H4 (cell line): Measurements from ENCODE around the gene ACADVL. TPM values are rescaled to one million over a fixed set of nuclear protein-coding genes. Genes with fewer than 3 reads are reported as not detected.

Experiments used
- DNase-seq: peaks from one replicate; pipeline ENCODE4 v3.0.0-alpha.2; 2015; ENCODE audit warnings: low spot score
- total RNA-seq: library from RNA; depleted of rRNA; stranded (reverse); fragments of >200 nt; shearing (Covaris generic); gene quantifications from 2 replicates; pipeline ENCODE4 v1.2.3, GENCODE V29; 2014

Gene ACADVL
- total RNA-seq, 1 experiment from 2014 or later = 118 TPM

DNA sequence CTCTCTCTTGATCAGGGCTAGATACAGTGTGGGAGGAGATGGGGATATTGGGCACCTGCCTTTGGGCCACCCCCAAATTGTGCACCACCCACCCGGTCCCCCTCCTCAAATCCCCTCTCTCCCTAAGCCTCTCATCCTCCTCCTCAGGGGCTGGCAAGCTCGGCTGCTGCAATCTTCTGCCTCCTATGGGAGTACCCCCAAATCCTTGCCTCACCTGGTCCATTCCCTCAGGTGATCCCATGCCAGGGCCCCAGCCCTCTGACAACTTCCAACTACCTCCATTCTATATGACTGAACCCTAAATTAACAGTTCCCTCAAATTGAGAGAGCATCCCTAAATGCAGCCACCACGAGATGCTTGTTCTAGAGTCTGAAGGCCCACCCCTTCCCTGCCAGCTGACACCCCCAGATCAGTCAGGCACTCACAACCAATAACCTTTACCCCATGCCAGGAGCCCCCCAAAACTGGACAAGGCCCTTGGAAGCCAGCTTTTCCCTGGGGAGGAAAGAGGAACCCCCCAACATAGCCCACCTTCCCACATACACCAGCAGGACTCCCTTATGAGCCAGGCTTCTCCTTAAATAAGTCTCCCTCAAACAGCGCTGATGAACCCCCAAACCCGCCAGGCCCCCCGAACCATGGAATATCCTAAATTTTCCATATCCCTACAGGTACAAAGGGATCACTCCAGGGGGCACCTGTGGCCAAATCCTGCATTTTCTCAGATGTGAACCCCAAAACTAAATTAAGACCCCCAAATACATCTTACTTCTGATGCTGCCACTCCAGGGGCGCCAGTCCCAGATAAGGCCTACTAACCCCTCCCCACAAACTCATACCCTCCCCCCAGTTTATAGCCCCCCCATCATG is 3.3 kb upstream of the ACADVL start:
- no peak for DNase-seq

DNA sequence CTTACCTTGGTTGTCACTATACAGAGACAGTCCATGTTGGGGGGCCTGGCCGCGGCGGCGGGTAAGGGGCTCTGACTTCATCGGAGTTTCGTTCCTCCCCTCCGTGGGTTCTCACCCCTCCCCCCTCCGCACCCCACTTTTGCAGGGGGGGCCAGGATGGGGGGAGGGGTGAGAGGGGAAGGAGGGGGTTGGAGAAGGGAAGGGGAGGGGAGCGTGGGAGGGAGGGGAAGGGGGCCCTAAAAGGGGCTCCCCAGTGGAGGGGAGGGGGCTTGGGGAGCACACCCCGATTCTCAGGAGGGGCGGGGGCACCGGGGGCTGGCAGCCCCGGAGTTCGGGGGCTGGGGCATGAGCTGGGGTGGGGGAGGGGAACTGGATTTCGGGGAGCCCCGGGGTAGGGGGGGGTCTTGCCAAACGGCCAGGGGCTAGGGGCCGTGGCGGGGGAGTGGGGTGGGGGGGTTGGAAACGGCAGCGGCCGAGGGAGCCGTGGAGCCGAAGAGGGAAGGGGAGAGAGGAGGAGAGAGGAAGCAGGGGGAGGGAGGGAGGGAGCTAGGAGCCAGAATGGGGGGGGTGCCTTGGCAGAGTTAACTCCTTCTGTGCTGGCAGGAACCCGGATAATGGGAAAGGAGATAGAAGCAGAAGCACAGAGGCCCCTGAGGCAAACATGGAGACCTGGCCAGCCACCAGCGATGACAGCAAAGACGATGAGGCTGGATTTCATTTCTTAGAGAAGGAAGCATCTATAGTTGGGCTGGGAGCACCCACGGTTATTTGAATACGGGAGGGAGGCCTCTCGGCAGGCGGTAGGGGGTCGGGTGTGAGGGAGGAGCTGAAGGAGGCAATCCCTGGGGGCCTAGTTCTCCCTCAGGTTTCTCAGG is 2.4 kb upstream of the ACADVL start:
- DNase-seq = no peak

DNA sequence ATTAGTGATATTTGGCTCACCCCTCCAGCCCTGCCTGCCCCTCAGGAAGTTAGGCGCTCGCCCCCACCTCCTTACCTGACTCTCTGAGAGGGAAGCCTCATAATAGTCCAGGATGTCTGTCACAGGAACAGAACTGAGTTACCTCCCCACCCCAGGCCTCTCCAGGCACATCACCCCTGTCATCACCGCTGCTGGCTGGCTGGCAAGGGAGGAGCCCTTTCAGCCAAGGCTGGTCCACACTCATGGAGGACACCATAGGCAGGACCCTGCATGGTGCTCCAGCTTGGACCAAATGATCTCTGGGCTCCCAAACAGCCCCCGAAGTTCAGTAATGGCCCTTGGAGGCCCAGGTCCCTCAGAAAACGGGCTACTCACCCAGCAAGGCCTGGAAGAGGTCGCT is 1.6 kb upstream of the ACADVL start:
- DNase-seq = no peak

DNA sequence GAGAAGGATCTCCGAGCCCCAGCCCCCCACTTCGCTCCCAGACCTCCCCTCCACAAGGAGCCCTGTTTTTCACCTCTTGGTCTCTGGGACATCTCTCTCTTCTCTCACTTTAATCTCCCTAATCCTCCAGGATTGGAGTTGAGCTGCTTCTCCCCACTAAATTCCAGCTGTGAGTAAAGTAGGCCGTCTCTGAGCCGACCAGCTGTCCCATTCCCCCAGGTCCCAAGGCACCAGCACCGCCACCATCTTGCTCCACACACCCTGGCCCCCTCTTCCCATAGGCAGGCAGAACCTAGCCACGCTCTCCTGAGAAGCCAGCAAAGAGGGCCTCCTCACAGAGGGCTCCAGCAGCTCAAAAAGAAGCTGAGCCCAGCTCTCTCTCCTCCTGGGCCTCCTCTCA is 980 bp upstream of the ACADVL start:
- no peak for DNase-seq

DNA sequence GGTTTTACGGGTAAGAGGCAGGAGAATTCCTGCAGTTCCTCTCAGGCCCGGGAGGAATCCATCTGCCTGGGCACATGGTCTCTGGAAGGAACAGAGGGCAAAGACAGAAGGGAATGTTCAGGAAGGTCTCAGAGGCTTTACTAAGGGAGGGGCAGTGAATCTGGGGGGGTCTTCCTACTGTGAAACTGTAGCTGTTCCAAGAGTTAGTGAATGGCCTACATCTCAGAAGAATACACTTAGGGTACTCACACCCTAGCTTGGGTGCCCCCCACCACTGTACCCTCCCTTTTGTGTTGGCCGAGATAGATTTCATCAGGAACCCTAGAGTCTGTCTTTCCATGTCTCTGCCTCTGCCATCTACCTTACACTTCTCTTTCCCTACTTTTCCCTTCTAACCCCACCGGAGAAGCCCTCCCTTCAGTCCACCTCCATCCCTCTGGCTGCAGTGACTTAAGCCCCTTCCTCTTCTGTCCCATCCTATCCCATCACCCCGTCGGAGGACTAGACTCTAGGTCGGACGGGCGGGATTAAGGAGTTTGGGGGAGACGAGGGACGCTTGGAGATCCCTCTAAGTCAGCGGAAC is 418 bp upstream of the ACADVL start:
- no peak for DNase-seq

GRCh38 chr17:7220593-7221277 is 997 bp downstream of the ACADVL start:
- DNase-seq = peak; percentile 63

GRCh38 chr17:7221278-7222092 is 1.7 kb downstream of the ACADVL start:
- DNase-seq = no peak

- DNase-seq = no peak
Measured at GRCh38 chr17:7222093-7222971, 2.6 kb downstream of the ACADVL start.

GRCh38 chr17:7222972-7223292 is 3.2 kb downstream of the ACADVL start:
- no peak for DNase-seq

- DNase-seq = no peak
Measured at GRCh38 chr17:7223375-7223774, 3.6 kb downstream of the ACADVL start.

GRCh38 chr17:7224110-7224509 is 4.4 kb downstream of the ACADVL start:
- DNase-seq = no peak

GRCh38 chr17:7224661-7225111 is 4.9 kb downstream of the ACADVL start:
- no peak for DNase-seq

DNA sequence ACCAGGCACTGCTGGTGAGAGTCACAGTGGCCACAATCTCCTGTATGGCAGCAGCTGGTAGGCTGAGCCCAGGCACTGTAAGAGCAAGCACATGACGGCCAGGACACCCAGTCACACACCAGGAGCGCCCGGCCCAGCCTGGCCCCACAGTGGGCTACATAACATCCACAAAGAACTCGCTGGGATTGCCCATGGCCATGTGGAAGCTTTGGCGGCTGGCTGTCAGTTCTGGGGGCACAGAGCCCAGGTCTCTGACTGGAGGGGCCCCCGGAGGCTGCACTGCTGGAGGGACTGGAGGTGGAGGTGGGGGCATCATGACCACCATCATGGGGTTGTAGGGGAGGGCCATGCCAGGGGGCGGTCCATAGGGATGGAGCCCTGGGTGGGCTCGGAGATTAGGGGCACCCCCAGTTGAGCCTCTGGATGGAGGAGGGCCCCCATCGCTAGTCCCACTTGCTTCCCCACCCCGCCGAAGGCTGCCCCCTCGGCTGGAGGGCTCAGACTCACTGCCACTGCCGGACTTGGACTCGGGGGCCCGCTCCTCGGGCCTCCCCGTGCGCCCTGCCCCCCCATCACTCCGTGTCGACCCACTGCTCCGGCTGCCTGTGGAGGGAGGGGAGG is 6.1 kb downstream of the ACADVL start:
- DNase-seq = no peak

GRCh38 chr17:7226721-7227710 is 7.3 kb downstream of the ACADVL start:
- no peak for DNase-seq

- no peak for DNase-seq
Measured at GRCh38 chr17:7228920-7229319, 9.2 kb downstream of the ACADVL start.

DNA sequence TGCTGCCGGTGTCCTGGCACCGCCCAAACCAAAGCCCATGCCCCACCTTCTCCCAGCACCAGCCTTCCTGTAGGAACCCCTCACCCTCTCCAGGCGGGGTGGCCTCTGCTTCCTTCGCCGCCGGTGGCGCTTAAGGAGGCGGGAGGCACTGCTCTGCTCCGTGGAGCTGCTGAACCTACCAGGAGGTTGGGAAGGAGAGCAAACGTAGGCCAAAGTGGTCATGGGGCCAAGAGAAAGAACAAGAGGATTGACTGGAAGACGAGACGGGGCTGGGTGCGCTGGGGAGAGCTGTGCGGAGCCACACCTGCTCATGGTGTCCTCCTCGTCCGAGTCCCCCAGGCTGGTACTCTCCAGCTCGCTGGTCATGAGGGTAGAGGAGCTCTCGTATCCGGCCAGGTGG is 9.8 kb downstream of the ACADVL start:
- no peak for DNase-seq

GRCh38 chr17:7232114-7232513 is 12.4 kb downstream of the ACADVL start:
- DNase-seq = no peak

- DNase-seq = no peak
Measured at GRCh38 chr17:7233701-7234082, 14.0 kb downstream of the ACADVL start.
